ENCODE results near the gene TSGA10.
"Not testable (repeated sequence)": the region's sequence is repeated elsewhere in the genome, so short reads cannot be mapped to it uniquely, and the experiment has no call there.

Gene TSGA10

DNA sequence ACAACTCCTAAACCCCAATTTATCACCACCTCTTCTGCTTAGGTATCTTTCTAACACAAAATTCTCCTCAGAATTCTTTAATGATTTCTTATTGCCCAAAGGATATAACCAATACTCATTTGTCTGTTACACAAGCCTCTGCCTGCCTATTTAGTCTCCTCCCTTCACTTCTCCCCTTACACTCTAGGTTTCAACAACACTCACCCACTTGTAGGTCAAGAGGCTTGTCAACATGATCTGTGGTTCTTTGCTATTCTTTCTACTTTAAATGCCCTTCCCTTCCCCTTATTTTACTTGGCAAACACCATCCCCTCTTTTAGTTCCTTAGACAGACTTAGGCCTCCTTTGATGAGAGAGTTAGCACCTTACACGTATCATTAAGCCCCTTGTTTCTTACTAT is 82.2 kb downstream of the TSGA10 start:
- TF ChIP-seq, protein P1, sequence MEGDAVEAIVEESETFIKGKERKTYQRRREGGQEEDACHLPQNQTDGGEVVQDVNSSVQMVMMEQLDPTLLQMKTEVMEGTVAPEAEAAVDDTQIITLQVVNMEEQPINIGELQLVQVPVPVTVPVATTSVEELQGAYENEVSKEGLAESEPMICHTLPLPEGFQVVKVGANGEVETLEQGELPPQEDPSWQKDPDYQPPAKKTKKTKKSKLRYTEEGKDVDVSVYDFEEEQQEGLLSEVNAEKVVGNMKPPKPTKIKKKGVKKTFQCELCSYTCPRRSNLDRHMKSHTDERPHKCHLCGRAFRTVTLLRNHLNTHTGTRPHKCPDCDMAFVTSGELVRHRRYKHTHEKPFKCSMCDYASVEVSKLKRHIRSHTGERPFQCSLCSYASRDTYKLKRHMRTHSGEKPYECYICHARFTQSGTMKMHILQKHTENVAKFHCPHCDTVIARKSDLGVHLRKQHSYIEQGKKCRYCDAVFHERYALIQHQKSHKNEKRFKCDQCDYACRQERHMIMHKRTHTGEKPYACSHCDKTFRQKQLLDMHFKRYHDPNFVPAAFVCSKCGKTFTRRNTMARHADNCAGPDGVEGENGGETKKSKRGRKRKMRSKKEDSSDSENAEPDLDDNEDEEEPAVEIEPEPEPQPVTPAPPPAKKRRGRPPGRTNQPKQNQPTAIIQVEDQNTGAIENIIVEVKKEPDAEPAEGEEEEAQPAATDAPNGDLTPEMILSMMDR (conservative IDR thresholded peaks at IDR 0.05; ENCODE audit: low read depth, low read length): no peak
- H3K4me3 ChIP-seq (ENCODE audit: low read length): no peak overlapping the region
- no peak for DNase-seq (ENCODE audit: low read depth)

DNA sequence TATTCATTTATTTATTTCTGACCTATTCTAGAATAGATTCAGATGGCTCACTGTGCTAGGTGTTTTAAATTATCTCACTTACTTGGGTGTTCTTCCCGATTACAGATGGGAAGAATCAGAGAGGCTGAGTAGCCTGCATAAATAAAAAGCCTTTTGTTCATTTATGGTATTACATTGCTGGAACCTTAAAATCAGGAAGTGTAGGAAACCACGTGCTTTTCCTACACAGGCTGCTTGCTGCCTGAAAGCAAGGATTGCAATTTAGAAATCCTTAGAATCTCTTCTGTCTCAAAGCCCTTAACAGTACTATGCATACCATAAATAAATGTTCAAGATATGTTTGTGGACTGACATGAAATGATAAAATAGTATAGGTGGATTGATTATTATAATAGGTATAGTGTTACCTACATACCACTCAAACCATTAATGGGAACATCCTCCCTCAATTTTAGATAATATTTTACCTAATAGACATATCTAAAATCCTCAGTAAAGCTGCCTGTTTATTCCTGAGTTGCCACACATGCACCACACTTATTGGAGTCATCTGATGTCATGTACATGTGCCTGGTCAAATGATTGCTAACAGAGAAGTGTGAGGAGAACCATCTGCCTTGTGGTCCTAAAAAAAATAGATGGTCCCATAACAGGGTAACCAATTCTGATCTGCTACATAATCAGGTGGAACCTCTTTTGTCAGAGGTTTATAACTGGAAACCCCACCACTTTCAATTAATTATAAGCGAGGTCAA is 86.7 kb downstream of the TSGA10 start:
- H3K4me3 ChIP-seq (ENCODE audit: low read length): no peak overlapping the region
- no peak for DNase-seq (ENCODE audit: low read depth)
- TF ChIP-seq, protein P1 (conservative IDR thresholded peaks at IDR 0.05; ENCODE audit: low read depth, low read length): no peak

DNA sequence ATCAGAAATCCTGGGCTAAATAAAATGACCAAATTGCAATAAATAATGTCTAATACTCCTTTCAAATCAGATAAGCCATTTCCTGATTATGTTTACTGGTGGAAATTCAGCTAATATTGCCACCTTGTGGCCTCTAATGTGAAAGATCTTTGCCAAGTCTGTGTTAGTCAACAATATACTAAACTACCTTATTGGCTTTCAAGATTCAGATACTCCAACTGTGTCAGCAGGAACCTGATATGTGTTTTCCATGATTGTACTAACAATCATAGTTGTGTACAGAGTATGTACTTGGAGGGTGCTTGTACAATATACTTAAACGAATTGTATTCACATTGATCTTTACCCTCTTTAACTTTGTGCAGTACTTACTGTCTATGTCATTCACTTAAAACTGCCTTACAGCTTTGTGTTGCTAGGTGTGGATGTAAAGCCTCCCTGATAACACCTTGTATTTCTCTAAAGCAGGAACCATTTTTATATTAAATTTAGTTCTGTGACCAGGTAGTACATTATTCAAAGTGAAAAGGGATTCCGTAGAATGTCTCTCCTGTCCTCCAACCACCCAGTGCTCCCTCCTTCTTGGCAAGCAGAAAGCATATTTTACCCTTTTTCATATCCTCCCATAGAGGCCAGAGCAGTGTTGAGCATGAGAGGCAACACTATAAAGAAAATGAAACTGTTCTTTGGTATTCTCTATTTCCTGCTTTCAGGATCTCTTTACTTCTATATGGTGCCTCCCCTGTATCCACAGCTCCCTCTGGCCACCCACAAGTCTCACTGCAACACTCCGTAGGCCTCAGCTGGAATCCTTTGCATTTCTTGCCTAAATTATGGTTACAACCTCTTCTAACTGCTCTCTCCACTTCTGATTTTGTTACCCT is 88.4 kb downstream of the TSGA10 start:
- DNase-seq (ENCODE audit: low read depth): peak; percentile 20
- H3K4me3 ChIP-seq (ENCODE audit: low read length): no peak overlapping the region
- TF ChIP-seq, protein P1 (conservative IDR thresholded peaks at IDR 0.05; ENCODE audit: low read depth, low read length): peak; percentile 69

GRCh38 chr2:99049187-99049586 is 105.6 kb downstream of the TSGA10 start:
- not testable (repeated sequence) for DNase-seq (ENCODE audit: low read depth); H3K4me3 ChIP-seq (ENCODE audit: low read length)

DNA sequence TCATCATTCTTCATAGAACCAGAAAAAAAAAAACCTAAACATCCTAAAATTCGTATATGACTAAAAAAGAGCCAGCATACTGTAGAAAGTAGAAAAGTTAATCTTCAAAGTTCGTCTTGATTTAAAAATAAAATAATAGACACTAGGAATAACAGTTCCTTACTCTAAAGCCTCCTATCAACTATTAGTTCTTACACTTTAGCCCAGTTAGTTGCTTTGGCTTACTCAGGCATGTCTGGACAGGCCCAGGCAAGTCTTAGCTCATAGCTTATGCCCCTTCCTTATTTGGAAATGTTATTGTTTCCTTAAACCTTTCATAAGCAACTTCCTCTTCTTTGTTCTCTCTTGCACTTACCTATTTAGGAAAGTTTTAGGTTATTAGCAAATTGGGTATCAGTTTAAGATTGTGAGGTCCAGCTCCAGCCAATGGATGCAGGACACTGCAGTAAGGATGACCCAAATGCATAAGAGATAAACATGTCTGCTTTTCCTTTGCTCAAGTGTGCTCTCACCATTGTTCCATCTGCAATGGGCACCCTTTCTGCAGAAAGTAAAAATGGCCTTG is 113.9 kb downstream of the TSGA10 start:
- H3K4me3 ChIP-seq (ENCODE audit: low read length); DNase-seq (ENCODE audit: low read depth): not testable (repeated sequence)

GRCh38 chr2:99035920-99036319 is 118.8 kb downstream of the TSGA10 start:
- TF ChIP-seq, protein P1 (conservative IDR thresholded peaks at IDR 0.05; ENCODE audit: low read depth, low read length): no peak

GRCh38 chr2:99032786-99033185 is 122.0 kb downstream of the TSGA10 start:
- peak; percentile 9 for DNase-seq (ENCODE audit: low read depth)
- TF ChIP-seq, protein P1 (conservative IDR thresholded peaks at IDR 0.05; ENCODE audit: low read depth, low read length): no peak

More at GRCh38 chr2:99035920-99036319, 118.8 kb downstream of the TSGA10 start:
- no peak overlapping the region for H3K4me3 ChIP-seq (ENCODE audit: low read length)
- no peak for DNase-seq (ENCODE audit: low read depth)

More at GRCh38 chr2:99032786-99033185, 122.0 kb downstream of the TSGA10 start:
- H3K4me3 ChIP-seq (ENCODE audit: low read length): no peak overlapping the region

Measured in retinal pigment epithelial cell (primary cell).